ENCODE data around the gene TTC29.

GRCh38 chr4:146840731-146841130, 104.9 kb downstream of the TTC29 start:
- TF ChIP-seq POLR2A (IDR thresholded peaks at IDR 0.05) (no peak), CTCF (IDR thresholded peaks at IDR 0.05) (no peak)

All from thyroid gland (tissue), 4 donors.